ENCODE data around the gene NRTN. TPM values are rescaled to one million over a fixed set of nuclear protein-coding genes. Genes with fewer than 3 reads are reported as not detected.

NRTN gene
- total RNA-seq, 1 donor from 2014 or later: 1.0 TPM

DNA sequence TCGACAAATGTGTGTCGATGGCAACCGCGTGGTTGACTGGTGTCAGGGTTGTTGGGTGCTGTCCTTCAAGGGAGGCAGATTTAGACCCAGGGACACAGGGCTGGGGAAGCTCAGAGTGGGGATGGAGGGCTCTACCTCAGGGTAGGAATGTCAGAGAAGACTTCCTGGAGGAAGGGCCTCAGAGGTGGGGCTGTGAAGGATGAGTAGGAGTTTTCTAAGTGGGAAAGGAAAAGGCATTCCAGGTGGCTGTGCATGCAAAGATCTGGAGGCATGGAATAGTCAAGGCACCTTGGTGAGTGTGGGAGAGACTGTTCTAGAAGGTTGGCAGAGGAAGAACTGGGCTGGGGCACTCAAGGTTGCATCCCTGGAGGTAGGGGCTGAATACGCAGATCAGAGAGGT, 2.0 kb downstream of the NRTN start:
- Histone ChIP-seq H3K27me3 (ENCODE audit: control insufficient read depth, insufficient read depth, low read length) (peaks cover 32% of the 10 kb centered on the region), H3K36me3 (ENCODE audit: control insufficient read depth, insufficient read depth, low read length) (no peaks in the 10 kb centered on the region), H3K4me3 (ENCODE audit: low read depth, low read length) (no peak overlapping the region)
- TF ChIP-seq, protein P1, sequence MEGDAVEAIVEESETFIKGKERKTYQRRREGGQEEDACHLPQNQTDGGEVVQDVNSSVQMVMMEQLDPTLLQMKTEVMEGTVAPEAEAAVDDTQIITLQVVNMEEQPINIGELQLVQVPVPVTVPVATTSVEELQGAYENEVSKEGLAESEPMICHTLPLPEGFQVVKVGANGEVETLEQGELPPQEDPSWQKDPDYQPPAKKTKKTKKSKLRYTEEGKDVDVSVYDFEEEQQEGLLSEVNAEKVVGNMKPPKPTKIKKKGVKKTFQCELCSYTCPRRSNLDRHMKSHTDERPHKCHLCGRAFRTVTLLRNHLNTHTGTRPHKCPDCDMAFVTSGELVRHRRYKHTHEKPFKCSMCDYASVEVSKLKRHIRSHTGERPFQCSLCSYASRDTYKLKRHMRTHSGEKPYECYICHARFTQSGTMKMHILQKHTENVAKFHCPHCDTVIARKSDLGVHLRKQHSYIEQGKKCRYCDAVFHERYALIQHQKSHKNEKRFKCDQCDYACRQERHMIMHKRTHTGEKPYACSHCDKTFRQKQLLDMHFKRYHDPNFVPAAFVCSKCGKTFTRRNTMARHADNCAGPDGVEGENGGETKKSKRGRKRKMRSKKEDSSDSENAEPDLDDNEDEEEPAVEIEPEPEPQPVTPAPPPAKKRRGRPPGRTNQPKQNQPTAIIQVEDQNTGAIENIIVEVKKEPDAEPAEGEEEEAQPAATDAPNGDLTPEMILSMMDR (IDR thresholded peaks at IDR 0.05; ENCODE audit: insufficient read depth, low read length, poor library complexity, severe bottlenecking): no peak
- no peak for DNase-seq (ENCODE audit: low read depth)

DNA sequence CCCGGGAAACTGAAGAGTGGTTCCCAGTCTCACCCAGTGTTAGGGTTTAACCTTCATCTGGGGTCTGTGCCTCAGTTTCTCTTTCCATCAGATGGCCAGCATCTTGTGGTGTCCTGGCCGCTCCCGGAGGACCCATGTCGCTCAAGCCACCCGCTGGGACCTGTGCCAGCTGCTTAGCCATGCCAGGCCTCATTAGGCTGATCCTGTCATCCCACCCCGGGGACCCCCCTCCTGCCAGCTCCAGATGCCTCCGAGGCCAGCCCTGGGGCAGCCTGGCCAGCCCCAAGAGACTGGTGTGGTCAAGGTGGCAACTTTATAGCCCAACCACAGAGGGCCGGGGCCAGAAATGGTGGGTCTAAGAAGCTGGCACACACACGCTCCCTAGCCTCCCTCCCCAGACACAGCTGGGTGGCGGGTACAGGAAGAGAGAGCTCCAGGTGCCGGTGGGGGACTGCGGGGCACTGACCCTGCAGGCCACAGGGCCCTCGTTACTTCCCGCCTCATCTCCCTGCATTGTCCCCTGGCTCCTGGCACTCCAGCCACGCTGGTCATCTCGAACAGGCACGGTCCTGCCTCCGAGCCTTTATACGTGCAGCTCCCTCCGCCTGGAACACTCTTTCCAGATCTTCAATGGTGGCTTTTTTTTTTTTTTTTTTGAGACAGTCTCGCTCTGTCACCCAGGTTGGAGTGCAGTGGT, 3.4 kb downstream of the NRTN start:
- Histone ChIP-seq H3K36me3 (ENCODE audit: control insufficient read depth, insufficient read depth, low read length) (no peaks in the 10 kb centered on the region), H3K27me3 (ENCODE audit: control insufficient read depth, insufficient read depth, low read length) (peaks cover 25% of the 10 kb centered on the region), H3K4me3 (ENCODE audit: low read depth, low read length) (no peak overlapping the region)
- no peak for DNase-seq (ENCODE audit: low read depth)
- TF ChIP-seq, protein P1 (IDR thresholded peaks at IDR 0.05; ENCODE audit: insufficient read depth, low read length, poor library complexity, severe bottlenecking): no peak

- H3K4me3 ChIP-seq (ENCODE audit: low read depth, low read length): no peak overlapping the region
- no peaks in the 10 kb centered on the region for H3K36me3 ChIP-seq (ENCODE audit: control insufficient read depth, insufficient read depth, low read length)
- TF ChIP-seq, protein P1 (IDR thresholded peaks at IDR 0.05; ENCODE audit: insufficient read depth, low read length, poor library complexity, severe bottlenecking): no peak
- no peak for DNase-seq (ENCODE audit: low read depth)
- H3K27me3 ChIP-seq (ENCODE audit: control insufficient read depth, insufficient read depth, low read length): peaks cover 22% of the 10 kb centered on the region
Measured at GRCh38 chr19:5809053-5809452, 4.2 kb downstream of the NRTN start.

- DNase-seq (ENCODE audit: low read depth): no peak
- Histone ChIP-seq H3K27me3 (ENCODE audit: control insufficient read depth, insufficient read depth, low read length) (peaks cover 20% of the 10 kb centered on the region), H3K36me3 (ENCODE audit: control insufficient read depth, insufficient read depth, low read length) (no peaks in the 10 kb centered on the region), H3K4me3 (ENCODE audit: low read depth, low read length) (no peak overlapping the region)
- TF ChIP-seq, protein P1 (IDR thresholded peaks at IDR 0.05; ENCODE audit: insufficient read depth, low read length, poor library complexity, severe bottlenecking): no peak
Measured at GRCh38 chr19:5809469-5809868, 4.6 kb downstream of the NRTN start.

GRCh38 chr19:5811117-5811516, 6.2 kb downstream of the NRTN start:
- no peak overlapping the region for H3K4me3 ChIP-seq (ENCODE audit: low read depth, low read length)
- DNase-seq (ENCODE audit: low read depth): no peak
- H3K36me3 ChIP-seq (ENCODE audit: control insufficient read depth, insufficient read depth, low read length): no peaks in the 10 kb centered on the region
- H3K27me3 ChIP-seq (ENCODE audit: control insufficient read depth, insufficient read depth, low read length): peaks cover 16% of the 10 kb centered on the region
- TF ChIP-seq, protein P1 (IDR thresholded peaks at IDR 0.05; ENCODE audit: insufficient read depth, low read length, poor library complexity, severe bottlenecking): no peak
